ENCODE results near the gene TMEM19.

DNA sequence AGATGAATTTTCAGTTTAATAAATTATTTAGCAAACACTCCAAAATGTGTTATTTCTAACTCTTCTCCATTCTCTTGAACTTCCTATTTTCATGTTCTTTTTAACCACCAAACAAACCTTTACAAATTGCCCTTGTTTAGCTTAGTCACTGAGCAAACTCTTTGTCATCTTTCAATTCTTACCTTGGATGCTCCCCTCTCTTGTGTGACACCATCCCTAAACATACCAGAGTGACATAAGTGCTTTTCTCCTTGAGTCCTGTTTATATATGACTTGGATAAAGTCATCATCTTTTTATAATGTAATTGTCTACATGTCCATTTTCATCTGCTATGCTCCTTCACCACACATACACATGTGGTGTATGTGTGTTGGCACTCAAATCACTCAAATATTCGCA is 3.4 kb upstream of the TMEM19 start:
- no peak for TF ChIP-seq CTCF (IDR thresholded peaks at IDR 0.05; ENCODE audit: insufficient read depth, low read depth, low read length)
- no peak for TF ChIP-seq EZH2 (IDR thresholded peaks at IDR 0.05; ENCODE audit: insufficient read depth, low read length)
